ENCODE data around the gene BCAR3.
"Not testable (repeated sequence)": the region's sequence is repeated elsewhere in the genome, so short reads cannot be mapped to it uniquely, and the experiment has no call there.

The BCAR3 gene

GRCh38 chr1:93708734-93709481, 27.3 kb upstream of the BCAR3 start:
- H3K4me3 ChIP-seq: no peak overlapping the region

GRCh38 chr1:93707956-93708355, 26.3 kb upstream of the BCAR3 start:
- H3K4me3 ChIP-seq: no peak overlapping the region
- peak overlapping the region in 3 of 21 experiments; percentile 34 to 55 (median 38) for H3K27ac ChIP-seq

More at GRCh38 chr1:93708734-93709481, 27.3 kb upstream of the BCAR3 start:
- H3K27ac ChIP-seq: peak overlapping the region in 3 of 21 experiments; percentile 31 to 59 (median 38)

GRCh38 chr1:93705892-93706500, 24.4 kb upstream of the BCAR3 start:
- no peak overlapping the region for H3K4me3 ChIP-seq
- H3K27ac ChIP-seq: peak overlapping the region in 2 of 21 experiments; percentile 9 to 35

GRCh38 chr1:93704052-93704451, 22.4 kb upstream of the BCAR3 start:
- Histone ChIP-seq H3K4me3 (no peak overlapping the region), H3K27ac (peak overlapping the region in 2 of 21 experiments; percentile 39 to 55)

GRCh38 chr1:93703643-93704042, 22.0 kb upstream of the BCAR3 start:
- no peak overlapping the region for H3K4me3 ChIP-seq
- H3K27ac ChIP-seq: peak overlapping the region in 2 of 21 experiments; percentile 39 to 55

- Histone ChIP-seq H3K27ac (peak overlapping the region in 10 of 21 experiments; percentile 4 to 73 (median 30)), H3K4me3 (no peak overlapping the region)
These were observed 21.2 kb upstream of the BCAR3 start for GRCh38 chr1:93702828-93703183.

GRCh38 chr1:93702111-93702827, 20.6 kb upstream of the BCAR3 start:
- peak overlapping the region in 12 of 21 experiments; percentile 4 to 73 (median 32) for H3K27ac ChIP-seq

GRCh38 chr1:93701629-93702028, 20.0 kb upstream of the BCAR3 start:
- Histone ChIP-seq H3K4me3 (no peak overlapping the region), H3K27ac (peak overlapping the region in 8 of 21 experiments; percentile 20 to 73 (median 32))

More at GRCh38 chr1:93702111-93702827, 20.6 kb upstream of the BCAR3 start:
- no peak overlapping the region for H3K4me3 ChIP-seq

- Histone ChIP-seq H3K4me3 (no peak overlapping the region), H3K27ac (peak overlapping the region in 5 of 21 experiments; percentile 20 to 73 (median 26))
These were observed 19.2 kb upstream of the BCAR3 start for GRCh38 chr1:93700532-93701469.

GRCh38 chr1:93699503-93700168, 18.0 kb upstream of the BCAR3 start:
- no peak overlapping the region for H3K4me3 ChIP-seq
- peak overlapping the region in 1 of 21 experiments; percentile 68 for H3K27ac ChIP-seq

- Histone ChIP-seq H3K4me3 (no peak overlapping the region), H3K27ac (peak overlapping the region in 1 of 21 experiments; percentile 68)
These were observed 17.4 kb upstream of the BCAR3 start for GRCh38 chr1:93699049-93699384.

- H3K27ac ChIP-seq: peak overlapping the region in 1 of 21 experiments; percentile 68
These were observed 16.9 kb upstream of the BCAR3 start for GRCh38 chr1:93698329-93699048.

GRCh38 chr1:93697566-93697965, 15.9 kb upstream of the BCAR3 start:
- H3K27ac ChIP-seq: peak overlapping the region in 2 of 21 experiments; percentile 44 to 68
- H3K4me3 ChIP-seq: not testable (repeated sequence)

More at GRCh38 chr1:93698329-93699048, 16.9 kb upstream of the BCAR3 start:
- H3K4me3 ChIP-seq: no peak overlapping the region

- no peak overlapping the region for H3K4me3 ChIP-seq
- peak overlapping the region in 2 of 21 experiments; percentile 66 to 81 for H3K27ac ChIP-seq
These were observed 13.9 kb upstream of the BCAR3 start for GRCh38 chr1:93695411-93696005.

GRCh38 chr1:93694819-93695218, 13.2 kb upstream of the BCAR3 start:
- no peak overlapping the region for H3K4me3 ChIP-seq
- peak overlapping the region in 1 of 21 experiments; percentile 19 for H3K27ac ChIP-seq

GRCh38 chr1:93694039-93694438, 12.4 kb upstream of the BCAR3 start:
- H3K27ac ChIP-seq: peak overlapping the region in 6 of 21 experiments; percentile 10 to 68 (median 42)
- H3K4me3 ChIP-seq: no peak overlapping the region

GRCh38 chr1:93692983-93693591, 11.4 kb upstream of the BCAR3 start:
- Histone ChIP-seq H3K4me3 (no peak overlapping the region), H3K27ac (peak overlapping the region in 13 of 21 experiments; percentile 1 to 76 (median 39))
